Muscle layer of colon (tissue), 2 donors: Measurements from ENCODE around the gene ATF7.

Source experiments
- H3K27ac ChIP-seq: one replicate; pipeline ENCODE4 v1.7.0; 2013; ENCODE audit warnings: low read depth, mild to moderate bottlenecking, low read length, moderate library complexity
- H3K27me3 ChIP-seq, 2 donors: one replicate each; pipeline ENCODE4 v1.7.0; 2013; ENCODE audit warnings: low read length in 2 of 2, mild to moderate bottlenecking in 2 of 2; ENCODE audit not compliant: insufficient read depth in 2 of 2, control insufficient read depth in 1 of 2
- H3K36me3 ChIP-seq: one replicate; pipeline ENCODE4 v1.7.0; 2013; ENCODE audit warnings: mild to moderate bottlenecking, low read length; ENCODE audit not compliant: insufficient read depth
- H3K4me1 ChIP-seq: one replicate; pipeline ENCODE4 v1.7.0; 2013; ENCODE audit warnings: mild to moderate bottlenecking, low read length; ENCODE audit not compliant: insufficient read depth
- H3K4me3 ChIP-seq, 2 donors: one replicate each; pipeline ENCODE4 v1.7.0; 2013; ENCODE audit warnings: low read length in 2 of 2, low read depth in 1 of 2, mild to moderate bottlenecking in 1 of 2, moderate library complexity in 1 of 2
- H3K9ac ChIP-seq: one replicate; pipeline ENCODE4 v1.7.0; 2013; ENCODE audit warnings: low read length
- H3K9me3 ChIP-seq: one replicate; pipeline ENCODE4 v1.7.0; 2013; ENCODE audit warnings: mild to moderate bottlenecking, low read length
- donor health status: abdominal sarcoma.
- donor health status: Adenocarcinoma of cecum.

Gene ATF7

DNA sequence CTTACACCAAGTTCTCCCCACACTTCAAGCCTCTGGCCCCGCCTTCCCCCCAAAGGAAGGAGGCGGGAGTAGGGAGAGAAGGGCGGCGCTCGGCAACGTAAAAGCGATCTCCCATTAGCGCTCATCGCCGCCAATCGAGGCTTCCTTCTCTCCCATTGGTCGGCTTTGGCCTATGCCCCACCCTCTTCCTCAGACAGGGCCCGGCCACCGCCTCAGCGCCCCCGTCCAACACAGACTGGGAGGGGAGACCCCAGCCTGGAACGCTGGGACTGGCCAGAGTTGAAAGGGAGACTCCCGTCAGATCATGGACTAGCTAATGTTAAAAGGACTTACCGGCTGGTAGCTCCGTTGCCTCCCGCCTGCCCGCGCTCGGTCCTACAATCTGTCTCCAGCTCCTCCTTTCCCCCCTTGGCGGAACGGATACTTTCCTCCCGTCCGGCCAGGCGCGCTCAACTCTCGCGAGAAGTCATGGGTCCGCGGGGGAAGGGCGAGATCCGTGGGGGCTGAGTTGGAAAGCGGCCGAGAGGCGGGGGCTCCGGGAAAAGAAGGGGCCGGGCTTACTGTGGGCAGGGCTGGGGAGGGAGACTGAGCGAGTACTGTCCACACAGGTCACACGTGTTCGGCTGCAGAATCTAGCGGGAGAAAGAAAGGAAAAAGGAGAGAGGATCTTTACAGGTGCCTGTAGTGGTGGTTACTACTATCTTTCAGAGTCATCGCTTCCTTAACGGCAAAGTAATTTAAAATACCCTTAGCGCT lies at the start of gene ATF7:
TSS of gene ATF7 (minus strand) at position 437 of the 756 bp plus-strand sequence. CDS start 25,382 bp downstream, outside the sequence.
- Histone ChIP-seq H3K9me3 (no peaks in the 10 kb centered on the region), H3K9ac (peak within 1 kb of the TSS; percentile 79), H3K36me3 (no peaks in the 10 kb centered on the region), H3K4me1 (peaks cover 16% of the 10 kb centered on the region), H3K27ac (peak within 1 kb of the TSS; percentile 93), H3K4me3 (peak within 1 kb of the TSS; percentile 63 to 91), H3K27me3 (no peaks in the 10 kb centered on the region)

DNA sequence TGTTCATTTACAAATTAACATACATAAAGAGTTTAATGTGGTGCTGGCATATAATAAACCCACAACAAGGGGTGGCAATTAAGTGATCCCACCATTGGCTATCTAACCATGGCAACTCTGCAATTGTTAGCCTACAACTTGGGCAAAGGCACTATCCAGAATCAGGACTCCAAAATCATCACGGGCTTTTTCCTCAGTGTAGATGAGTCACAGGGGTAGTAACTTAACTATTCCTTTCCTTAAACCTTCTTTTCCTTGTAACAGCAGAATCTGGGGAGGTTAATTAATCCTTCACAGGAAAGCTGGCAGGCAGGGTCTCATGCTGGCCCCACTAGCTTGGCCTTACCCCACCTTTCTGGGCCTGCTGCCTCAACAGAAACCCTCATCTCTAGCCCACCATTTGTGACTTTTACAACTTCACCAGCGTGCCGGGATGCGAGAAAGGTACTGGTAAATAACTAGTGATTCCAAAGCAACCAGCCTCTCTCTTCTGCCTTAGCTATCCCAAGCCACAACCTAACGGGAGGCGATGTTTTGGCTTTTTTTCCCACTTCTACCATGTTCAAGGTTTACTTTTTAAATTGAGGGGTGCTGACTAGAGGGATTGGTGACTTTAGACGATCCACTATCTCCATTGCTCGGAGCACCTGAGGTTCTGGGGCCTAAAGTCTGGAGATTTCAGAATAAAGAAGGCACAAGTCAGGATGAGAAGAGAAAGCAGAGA lies 49.0 kb upstream of the ATF7 start:
- Histone ChIP-seq H3K9me3 (no peaks in the 10 kb centered on the region), H3K4me3 (peak overlapping the region; percentile 43 to 93), H3K27ac (peak overlapping the region; percentile 83), H3K27me3 (no peaks in the 10 kb centered on the region), H3K36me3 (peaks cover 24% of the 10 kb centered on the region), H3K4me1 (peaks cover 35% of the 10 kb centered on the region), H3K9ac (peak overlapping the region; percentile 59)

DNA sequence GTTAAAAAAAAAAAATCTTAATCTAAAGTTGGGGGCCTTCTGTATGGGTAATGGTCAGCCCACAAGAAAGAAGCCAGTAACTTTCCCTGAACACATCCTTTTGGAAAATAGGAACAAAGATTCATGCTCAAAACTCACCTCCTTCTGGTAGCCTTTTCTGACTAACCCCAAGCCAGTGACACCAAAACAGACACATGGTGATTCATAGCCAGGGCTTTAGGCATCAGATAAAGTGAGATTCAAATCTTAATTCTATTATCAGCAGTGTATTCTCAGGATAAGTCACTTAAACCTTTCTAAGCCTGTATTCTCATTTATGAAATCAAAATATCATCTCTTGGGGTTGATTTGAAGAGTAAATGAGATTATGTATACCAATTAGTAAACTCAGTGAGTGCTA lies 44.8 kb upstream of the ATF7 start:
- peaks cover 25% of the 10 kb centered on the region for H3K4me1 ChIP-seq

DNA sequence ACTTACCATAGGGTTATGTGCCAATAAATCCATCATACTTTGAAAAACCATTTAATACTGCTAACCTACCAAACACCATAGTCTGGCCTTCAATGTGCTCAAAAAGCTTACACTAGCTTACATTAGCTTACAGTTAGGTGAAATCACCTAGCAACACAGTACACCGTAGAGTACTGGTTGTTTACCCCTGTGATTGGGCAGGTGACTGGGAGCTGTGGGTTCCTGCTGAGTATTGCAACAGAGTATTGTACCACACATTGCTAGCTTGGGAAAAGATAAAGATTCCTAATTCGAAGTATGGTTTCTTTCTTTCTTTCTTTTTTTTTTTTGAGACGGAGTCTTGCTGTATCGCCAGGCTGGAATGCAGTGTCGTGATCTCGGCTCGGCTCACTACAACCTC lies 44.1 kb upstream of the ATF7 start:
- H3K36me3 ChIP-seq: peaks cover 55% of the 10 kb centered on the region
- H3K9ac ChIP-seq: no peak overlapping the region
- H3K27me3 ChIP-seq: no peaks in the 10 kb centered on the region
- no peaks in the 10 kb centered on the region for H3K9me3 ChIP-seq
- H3K4me3 ChIP-seq: no peak overlapping the region
- H3K4me1 ChIP-seq: peaks cover 24% of the 10 kb centered on the region
- H3K27ac ChIP-seq: no peak overlapping the region

More for the DNA sequence above, 44.8 kb upstream of the ATF7 start:
- H3K36me3 ChIP-seq: peaks cover 48% of the 10 kb centered on the region
- H3K4me3 ChIP-seq: no peak overlapping the region
- H3K9ac ChIP-seq: no peak overlapping the region
- no peaks in the 10 kb centered on the region for H3K9me3 ChIP-seq
- H3K27me3 ChIP-seq: no peaks in the 10 kb centered on the region
- no peak overlapping the region for H3K27ac ChIP-seq

DNA sequence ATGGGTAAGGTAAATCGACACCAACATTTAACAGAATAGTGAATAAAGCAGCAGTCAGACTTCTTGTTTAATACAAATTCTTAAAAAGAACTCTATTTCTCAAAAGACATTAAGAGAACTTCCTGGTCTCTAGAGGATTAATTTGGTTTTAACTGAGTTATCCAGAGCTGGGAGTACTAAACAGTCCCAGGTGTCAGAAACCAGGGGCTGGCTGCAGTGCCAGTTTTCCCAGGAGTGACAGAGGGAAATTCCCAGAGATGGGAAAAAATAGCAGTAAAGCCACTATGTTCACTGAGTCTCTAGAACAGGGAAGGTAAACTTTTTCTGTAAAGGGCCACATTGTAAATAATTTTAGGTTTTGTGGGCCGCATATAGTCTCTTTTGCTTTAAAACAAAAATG lies 40.9 kb upstream of the ATF7 start:
- Histone ChIP-seq H3K36me3 (peaks cover 66% of the 10 kb centered on the region), H3K27ac (no peak overlapping the region), H3K9me3 (no peaks in the 10 kb centered on the region), H3K4me1 (peaks cover 8% of the 10 kb centered on the region), H3K4me3 (no peak overlapping the region), H3K9ac (no peak overlapping the region), H3K27me3 (no peaks in the 10 kb centered on the region)

DNA sequence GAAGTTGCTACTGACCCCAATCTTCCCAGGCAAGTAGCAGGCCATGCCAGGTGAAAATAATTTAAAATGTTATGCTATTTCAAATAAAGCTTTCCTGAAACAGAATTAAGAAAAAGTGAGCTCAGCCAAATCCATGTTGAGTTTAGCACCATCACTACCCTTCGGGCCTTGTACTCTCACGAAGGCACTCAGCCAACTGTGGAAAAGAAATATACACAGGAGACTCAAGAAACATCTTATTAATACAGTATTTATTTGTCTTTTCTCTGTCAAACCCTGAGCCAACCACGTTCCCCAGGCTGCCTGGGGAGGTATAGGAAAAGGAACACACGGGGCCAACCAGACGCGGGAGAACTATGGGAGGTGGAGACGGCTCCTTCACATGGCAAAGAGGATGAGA lies 38.8 kb upstream of the ATF7 start:
- peak overlapping the region in 1 of 2 donors; percentile 7 for H3K4me3 ChIP-seq
- peaks cover 8% of the 10 kb centered on the region for H3K4me1 ChIP-seq
- H3K27ac ChIP-seq: no peak overlapping the region
- no peaks in the 10 kb centered on the region for H3K27me3 ChIP-seq
- no peaks in the 10 kb centered on the region for H3K9me3 ChIP-seq
- no peak overlapping the region for H3K9ac ChIP-seq
- peaks cover 51% of the 10 kb centered on the region for H3K36me3 ChIP-seq

DNA sequence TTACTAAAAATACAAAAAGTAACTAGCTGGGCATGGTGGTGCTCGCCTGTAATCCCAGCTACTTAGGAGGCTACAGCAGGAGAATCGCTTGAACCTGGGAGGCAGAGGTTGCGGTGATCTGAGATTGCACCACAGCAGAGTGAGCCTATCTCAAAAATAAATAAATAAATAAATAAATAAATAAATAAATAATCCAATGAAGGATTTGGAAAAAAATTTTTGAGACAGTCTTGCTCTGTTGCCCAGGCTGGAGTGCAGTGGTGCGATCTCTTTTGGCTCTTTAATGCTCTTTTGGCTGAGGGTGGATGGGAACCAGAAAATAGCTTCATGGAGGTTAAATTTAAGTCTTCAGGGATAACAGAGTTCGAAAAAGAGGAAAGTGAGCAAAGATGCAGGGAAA lies 38.0 kb upstream of the ATF7 start:
- H3K9me3 ChIP-seq: no peaks in the 10 kb centered on the region
- no peak overlapping the region for H3K4me3 ChIP-seq
- H3K36me3 ChIP-seq: peaks cover 43% of the 10 kb centered on the region
- H3K4me1 ChIP-seq: peaks cover 14% of the 10 kb centered on the region
- no peaks in the 10 kb centered on the region for H3K27me3 ChIP-seq
- H3K9ac ChIP-seq: no peak overlapping the region
- no peak overlapping the region for H3K27ac ChIP-seq

DNA sequence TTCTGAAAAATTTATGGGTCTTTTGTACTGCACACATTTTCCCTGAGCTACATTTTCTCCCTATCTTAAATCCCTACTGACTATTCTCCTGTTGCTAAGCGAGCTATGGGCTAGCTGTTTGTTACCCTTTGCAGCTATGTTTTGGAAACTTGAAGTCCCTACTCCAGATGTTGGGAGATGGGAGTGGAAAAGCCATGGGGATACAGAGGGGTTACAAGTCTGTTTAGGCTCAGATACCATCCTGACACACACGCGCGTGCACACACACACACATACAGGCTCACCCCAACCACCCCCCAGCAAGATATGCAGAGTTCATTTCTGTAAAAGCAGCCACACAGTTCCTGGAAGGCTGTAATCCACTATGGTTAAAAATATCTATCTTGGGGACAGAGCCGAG lies 33.9 kb upstream of the ATF7 start:
- no peaks in the 10 kb centered on the region for H3K27me3 ChIP-seq
- H3K4me1 ChIP-seq: peaks cover 26% of the 10 kb centered on the region
- no peak overlapping the region for H3K9ac ChIP-seq
- H3K27ac ChIP-seq: peak overlapping the region; percentile 89
- no peak overlapping the region for H3K4me3 ChIP-seq
- H3K36me3 ChIP-seq: peaks cover 19% of the 10 kb centered on the region
- H3K9me3 ChIP-seq: no peaks in the 10 kb centered on the region

DNA sequence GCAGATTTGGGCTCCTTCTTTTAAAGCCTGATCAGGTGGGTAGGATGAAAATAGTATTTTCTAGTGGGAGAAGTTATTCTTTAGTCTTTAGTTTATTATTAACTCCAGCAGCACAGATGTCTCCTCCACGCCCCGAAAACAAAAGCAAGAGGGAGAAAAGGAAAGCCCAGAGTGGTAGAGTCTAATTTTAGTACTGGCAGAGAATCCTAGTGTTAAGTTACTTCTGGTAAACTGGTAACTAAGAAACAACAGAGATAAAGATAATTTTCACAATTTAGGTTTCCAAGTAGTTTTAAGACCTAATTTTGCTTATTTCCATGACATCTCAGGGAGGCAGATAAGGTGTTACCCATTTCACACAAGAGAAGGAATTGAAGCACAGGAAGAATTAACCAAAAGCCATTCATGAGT lies 33.4 kb upstream of the ATF7 start:
- H3K4me3 ChIP-seq: peak overlapping the region in 1 of 2 donors; percentile 16
- H3K9ac ChIP-seq: no peak overlapping the region
- peaks cover 26% of the 10 kb centered on the region for H3K4me1 ChIP-seq
- peak overlapping the region; percentile 89 for H3K27ac ChIP-seq
- peaks cover 15% of the 10 kb centered on the region for H3K36me3 ChIP-seq
- no peaks in the 10 kb centered on the region for H3K27me3 ChIP-seq
- H3K9me3 ChIP-seq: no peaks in the 10 kb centered on the region

DNA sequence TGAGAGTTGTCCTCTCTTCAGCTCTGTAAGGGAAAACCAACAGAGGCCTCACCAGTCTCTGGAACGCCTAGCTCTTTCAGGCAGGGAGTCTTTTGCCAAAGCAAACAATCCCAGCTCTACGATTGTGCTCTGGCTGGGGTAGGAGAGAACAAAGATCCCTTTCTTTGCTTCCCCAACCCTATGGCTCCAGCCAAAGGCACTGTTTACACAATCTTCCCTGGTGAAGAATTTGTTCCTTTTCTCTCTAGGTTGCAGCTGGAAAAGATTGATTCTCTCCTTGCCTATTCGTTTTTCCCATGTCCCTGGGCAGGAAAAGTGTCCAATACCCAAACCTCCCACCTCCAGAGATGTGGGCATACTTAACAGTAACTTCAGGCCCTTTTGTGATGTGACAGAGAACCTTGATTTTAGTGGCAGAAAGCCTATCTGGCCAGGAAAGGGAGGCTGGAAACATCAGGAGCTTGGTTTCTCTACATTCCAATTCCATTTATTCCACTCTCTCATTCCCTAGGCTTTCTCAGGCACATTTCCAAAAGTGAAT lies 32.9 kb upstream of the ATF7 start:
- Histone ChIP-seq H3K4me3 (peak overlapping the region in 1 of 2 donors; percentile 16), H3K9ac (no peak overlapping the region), H3K9me3 (no peaks in the 10 kb centered on the region), H3K4me1 (peaks cover 26% of the 10 kb centered on the region), H3K36me3 (peaks cover 11% of the 10 kb centered on the region), H3K27ac (peak overlapping the region; percentile 89), H3K27me3 (no peaks in the 10 kb centered on the region)

DNA sequence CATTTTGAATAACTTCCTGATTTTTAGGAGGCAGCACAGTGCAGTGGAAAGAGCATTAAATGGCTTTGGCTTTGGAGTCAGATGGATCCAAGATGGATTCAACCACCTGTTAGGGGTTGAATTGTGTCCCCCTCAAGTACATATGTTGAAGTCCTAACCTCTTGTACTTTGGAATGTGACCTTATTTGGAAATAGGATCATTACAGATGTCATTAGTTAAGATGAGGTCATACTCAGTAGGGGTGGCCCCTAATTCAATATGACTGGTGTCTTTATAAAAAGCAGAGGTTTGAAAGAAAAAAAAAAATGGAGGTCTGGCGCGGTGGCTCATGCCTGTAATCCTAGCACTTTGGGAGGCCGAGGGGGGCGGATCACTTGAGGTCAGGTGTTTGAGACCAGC lies 30.9 kb upstream of the ATF7 start:
- Histone ChIP-seq H3K9me3 (no peaks in the 10 kb centered on the region), H3K4me3 (no peak overlapping the region), H3K9ac (no peak overlapping the region), H3K27ac (peak overlapping the region; percentile 58), H3K27me3 (no peaks in the 10 kb centered on the region), H3K36me3 (no peaks in the 10 kb centered on the region), H3K4me1 (peaks cover 26% of the 10 kb centered on the region)
